Measurements from ENCODE around the gene NDE1.
"Not testable (repeated sequence)": the region's sequence is repeated elsewhere in the genome, so short reads cannot be mapped to it uniquely, and the experiment has no call there.

Gene NDE1, protein sequence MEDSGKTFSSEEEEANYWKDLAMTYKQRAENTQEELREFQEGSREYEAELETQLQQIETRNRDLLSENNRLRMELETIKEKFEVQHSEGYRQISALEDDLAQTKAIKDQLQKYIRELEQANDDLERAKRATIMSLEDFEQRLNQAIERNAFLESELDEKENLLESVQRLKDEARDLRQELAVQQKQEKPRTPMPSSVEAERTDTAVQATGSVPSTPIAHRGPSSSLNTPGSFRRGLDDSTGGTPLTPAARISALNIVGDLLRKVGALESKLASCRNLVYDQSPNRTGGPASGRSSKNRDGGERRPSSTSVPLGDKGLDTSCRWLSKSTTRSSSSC

DNA sequence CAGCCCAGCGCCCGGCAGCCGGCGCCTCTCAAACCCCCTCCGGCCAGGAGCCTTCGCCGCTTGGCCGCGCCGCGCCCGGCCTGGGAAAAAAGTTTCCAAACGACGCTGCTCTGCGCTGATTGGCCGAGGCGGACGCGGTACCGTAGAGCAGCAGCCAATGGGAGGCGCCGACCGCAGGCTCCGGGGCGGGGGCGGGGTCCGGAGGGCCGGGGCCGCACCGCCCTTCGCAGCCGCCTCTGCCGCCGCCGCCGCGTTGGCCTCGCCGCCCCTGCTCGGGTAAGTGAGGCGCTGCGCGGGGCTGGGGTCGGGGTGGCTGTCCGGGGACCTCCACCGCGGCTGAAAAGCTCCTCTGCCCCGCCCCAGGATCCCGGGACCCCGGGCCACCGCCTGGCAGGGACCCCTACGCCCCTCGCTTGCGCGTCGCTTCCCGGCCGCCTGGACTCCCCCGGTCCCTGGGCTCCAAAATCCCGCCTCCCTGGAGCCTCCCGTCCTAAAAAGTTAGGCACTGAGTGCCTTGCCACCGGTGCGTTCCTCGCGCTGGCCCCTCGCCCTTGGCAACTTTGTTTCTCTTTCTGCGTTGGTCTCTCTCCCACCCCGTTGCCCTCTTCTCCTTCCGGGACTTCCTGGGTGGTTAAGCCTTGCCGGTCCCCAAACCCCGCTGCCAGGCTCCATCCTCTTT, at the start of gene NDE1:
TSS of gene NDE1 (plus strand) at position 227 of the 679 bp plus-strand sequence. CDS start 14,534 bp downstream, outside the sequence.
- DNase-seq = peak; percentile 23 to 81

DNA sequence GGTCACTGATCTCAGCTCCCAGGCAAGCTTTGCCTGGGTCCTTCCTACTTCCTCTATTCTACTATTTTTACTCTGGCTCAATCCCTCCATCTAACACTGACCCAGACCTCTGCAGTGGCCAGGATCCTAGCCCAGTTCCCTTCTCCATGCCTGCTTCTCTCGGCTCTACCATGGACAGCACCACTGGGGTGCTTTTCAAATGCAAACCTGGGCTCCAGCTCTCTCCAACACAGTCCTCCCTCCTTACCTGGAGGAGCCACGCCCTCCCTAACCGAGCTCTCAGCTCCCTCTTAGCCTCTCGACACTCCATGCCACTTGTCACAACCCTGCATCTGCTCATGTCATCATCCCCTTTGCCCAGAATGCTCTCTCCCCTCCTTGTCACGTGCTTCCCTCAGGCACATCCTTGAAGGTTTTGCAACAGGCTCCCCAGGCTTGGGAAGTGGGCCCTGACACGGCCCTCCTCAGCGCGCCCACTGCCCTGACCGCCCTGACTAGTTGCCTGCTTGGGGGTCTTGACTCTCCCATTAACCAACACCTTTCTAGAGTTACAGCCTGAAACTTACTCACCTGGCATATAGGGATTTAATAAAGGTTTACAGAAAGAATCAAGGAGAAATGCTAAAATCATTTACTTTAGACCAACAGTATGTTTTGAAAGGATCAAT, 48.7 kb upstream of the NDE1 start:
- DNase-seq = peak in 1 of 2 experiments; percentile 40

DNA sequence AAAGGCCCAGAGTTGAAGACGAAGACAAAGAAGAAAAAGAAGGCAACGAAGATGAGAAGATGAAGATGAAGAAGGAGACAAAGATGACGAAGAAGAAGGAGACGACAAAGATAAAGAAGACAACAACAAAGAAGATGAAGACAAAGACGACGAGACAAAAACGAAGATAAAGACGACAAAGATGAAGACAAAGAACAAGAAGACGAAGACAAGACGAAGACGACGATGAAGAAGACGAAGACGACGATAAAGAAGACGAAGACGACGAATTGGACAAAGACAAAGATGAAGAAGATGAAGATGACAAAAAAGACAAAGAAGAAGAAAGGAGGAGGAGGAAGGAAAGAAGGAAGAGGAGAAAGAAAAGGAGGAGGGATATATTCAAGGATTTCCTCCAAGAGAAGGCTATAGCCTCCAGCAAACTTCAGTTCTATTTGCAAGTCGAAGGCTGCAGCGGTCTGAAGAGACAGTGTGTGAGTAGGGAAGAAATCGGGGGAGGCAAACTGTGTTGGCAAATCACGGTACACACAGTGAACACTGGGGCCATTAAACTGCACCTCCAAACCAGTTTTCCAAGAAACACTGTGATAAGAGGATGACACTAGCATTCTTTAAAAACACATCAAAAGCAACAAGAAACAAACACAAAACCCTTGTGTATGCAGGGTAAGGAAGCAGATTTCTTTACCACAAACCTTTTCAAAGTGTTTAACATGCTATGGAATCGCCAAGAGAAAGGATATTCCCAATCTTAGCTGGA, 47.6 kb upstream of the NDE1 start:
- no peak for DNase-seq

DNA sequence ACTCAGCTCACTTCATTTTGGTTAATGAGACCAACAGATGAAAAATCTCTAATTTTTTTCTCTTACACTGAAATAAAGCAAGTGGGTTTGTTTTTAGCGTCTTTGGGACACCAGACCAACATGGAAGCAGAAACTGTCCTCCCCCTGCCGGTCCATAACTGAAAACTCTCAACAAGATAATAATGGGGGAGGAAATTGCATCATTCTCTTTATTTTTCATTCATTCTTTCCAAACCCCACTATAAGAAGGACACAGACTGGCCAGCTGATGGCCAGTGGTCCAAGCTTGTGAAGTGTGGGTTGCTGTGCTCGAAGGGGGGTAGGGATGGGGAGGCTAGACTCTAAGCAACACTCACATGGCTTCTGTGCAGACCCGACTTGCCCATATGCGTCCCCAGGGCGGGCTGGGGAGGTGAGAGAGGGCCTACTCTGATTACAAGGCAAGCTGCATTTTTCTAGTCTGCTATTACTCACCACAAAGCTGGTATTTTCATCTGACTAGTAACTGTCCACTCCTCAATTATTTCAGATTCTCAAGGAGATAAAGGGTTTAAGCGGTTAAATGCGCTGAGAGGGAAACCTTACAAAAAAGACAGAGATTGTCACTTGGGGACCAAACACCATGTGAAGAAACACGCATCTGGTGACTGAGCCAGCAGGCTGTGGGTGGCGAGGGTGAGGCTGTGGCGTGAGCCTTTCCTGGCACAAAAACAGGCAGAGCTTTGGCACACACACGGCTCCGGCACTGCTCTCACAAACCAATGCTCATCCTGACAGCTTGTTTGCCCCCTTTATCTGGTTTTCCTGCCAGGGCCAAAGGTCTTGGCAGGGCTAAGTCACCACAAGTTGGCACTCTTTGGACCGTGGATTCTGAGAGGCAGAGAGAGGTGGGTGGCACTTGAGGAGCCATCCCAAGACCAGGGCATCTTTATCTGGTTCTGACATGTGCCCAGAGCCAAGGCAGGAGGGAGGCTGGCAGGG, 45.3 kb upstream of the NDE1 start:
- DNase-seq = no peak

DNA sequence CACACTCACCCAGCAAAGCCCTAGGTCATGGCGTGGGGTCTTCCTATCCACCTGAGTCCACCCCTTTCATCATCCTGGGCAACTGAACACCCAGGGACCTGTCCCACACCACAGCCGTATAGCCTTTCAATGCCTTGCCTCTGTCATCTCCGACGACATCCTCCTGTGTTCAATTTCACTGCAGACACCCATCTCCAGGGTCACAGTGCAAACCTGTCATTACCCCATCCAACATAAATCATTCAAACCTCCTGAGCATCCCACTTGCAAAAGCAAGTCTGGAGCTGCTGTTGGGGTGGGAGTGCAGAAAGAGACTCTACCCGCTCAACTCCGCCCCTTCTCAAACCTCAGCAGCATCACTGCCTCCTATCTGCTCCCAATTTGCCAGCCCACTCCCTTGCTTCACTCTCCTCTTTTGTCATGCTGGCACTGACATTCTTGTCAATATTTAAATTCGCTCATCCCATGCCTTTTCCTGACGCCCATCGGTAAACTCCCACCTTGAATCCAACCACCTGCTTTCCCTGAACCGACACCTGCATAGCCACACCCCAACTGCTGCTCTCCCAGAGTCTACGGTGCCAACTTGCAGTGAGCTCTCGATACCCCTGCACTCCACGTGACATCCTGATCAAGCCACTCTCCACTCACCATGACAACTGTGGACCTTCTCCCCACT, 44.1 kb upstream of the NDE1 start:
- DNase-seq = no peak

DNA sequence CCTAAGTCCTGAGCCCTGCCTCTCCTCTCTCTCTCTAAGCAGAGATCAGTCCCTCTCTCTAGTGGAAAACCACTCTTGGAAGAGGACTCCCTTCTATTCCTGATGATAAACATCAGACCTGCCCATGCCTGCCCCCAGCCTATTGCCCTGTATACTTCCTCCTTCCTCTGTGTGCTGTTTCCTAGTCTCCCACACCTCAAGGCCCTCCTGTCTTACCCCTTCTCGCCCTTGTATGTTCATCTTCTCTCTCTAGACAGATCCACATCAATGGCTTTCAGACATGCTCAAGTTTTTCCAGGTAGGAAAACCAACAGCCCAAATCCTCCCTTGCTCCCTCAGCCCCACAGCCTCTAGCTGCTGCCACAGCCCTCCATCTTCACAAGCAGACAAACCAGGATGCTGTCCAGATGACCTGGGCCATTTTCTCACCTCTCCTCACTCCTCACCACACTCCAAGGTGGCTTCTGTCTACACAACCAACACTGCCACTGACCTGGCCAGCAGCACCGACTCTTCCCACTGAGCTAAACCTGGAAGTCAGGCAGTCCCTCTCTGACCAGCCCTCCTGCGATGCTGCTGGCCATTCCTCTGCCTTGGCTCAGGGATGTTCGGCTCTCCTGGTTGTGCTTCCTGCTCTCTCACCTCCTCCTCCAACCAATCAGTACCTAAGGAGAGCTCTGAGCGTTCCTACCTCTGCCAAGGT, 43.4 kb upstream of the NDE1 start:
- no peak for DNase-seq

DNA sequence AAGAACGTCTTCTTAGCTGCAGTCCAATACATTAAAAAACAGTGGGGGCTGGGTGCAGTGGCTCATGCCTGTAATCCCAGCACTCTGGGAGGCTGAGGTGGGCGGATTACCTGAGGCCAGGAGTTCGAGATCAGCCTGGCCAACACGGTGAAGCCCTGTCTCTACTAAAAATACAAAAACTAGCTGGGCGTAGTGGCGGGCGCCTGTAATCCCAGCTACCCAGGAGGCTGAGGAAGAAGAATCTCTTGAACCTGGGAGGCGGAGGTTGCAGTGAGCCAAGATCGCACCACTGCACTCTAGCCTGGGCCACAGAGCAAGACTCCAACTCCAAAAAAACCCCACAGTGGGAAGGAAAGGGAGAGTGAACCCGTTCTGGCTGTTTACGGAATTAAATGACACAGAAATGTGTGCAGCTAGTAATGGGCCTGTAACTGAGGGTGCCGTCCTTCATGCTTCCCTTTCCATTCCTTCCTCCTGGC, 42.8 kb upstream of the NDE1 start:
- not testable (repeated sequence) for DNase-seq

DNA sequence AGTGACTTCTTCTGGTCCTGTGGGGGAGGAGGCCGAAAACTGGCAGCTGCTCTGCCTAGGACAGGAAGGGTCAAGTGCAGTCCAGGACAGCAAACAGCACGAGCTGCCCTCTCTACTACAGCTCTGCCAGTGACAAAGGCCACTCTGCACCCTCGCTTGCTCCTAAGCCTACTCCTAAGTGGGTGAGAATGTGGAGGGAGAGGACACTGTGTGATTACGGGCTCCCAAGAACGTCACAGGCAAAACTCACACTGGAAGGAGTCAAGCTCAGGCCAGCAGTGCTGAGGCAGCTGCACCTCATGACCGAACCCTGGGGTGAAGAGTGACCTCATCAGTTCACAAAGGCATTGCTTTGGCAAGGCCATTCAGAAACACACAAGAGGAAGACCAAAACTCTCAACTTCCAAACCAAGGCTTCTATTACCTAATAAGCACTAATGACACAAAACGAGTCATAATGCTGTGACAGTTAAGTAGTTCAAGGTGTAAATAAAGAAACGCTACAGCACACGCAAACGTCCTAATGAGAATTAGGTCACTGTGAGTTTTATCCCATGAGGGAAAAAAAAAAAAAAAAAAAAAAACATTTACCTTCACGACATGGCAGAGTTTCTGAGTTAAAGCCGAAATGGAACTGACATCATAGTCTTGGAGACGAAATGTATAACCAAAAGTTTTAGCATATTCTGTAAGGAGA, 42.2 kb upstream of the NDE1 start:
- no peak for DNase-seq

DNA sequence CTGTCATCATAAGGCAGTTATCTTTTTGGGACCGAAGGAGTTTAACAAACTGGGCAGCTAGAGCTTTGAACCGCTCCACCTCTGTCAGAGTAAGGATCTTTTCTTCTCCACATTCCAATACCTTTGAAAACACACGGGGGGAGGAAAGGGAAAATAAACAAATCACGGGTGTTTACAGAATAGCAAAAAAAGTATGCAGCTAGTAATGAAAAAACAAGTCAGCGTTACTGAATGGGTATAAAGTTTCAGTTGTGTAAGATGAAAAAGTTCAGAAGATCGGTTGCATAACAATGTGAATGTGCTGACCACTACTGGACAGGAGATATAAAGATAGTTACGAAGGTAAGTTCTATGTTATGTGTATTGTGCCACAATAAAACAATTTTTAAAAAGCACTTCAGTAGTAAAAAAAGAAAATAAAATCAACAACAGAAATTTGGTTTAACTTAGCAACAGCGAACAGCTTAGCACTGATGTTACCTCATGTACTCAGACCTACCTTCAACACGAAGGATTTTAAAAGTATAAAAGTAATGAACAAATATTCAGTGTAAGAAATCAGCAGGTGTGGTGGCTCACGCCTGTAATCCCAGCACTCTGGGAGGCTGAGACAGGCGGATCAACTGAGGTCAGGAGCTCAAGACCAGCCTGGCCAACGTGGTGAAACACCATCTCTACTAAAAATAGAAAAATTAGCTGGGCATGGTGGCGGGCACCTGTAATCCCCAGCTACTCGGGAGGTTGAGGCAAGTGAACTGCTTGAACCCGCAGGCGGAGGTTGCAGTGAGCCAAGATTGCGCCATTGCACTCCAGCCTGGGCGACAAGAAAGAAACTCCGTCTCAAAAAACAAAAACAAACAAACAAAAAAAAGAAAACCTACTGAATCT, 41.4 kb upstream of the NDE1 start:
- DNase-seq = no peak

DNA sequence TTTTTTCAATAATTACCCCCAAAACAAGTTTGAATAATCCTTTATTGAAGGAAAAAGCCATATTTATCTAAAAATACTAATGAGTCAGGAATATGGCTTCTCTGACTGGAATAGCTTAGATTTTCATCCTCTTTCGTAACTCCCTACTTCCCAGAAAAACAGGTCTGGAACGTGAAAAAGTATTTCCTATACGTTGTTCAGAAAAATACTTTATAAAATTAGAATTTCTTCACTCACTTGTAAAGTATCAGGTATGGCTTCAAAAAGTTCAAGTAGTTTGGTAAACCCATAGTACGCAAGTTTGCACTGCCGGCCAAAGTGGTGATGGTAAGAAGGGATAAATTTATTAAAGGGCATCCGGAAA, 40.8 kb upstream of the NDE1 start:
- no peak for DNase-seq

DNA sequence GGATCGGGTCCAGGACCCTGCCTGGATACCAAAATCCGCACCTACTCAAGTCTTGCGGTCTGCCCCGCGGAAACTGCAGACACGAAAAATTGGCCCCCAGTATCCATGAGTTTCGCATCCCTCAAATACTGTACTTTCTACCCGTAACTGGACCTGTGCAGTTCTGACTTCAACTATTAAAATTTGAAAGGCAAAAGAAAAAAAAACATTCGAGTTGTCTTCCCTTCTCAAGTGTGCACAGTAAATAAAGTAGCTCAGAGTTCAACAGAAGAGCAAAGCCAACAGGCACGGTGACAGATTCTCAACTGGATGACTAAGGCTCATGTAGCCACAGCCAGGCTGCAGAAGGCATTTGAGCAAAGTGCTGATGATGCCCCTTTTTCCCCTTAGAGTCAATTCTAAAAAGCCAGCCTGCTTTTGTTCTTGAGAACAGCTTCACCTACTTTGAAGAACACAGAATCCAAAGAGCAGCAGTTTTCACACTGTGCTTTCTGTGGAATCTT, 39.6 kb upstream of the NDE1 start:
- DNase-seq = no peak

DNA sequence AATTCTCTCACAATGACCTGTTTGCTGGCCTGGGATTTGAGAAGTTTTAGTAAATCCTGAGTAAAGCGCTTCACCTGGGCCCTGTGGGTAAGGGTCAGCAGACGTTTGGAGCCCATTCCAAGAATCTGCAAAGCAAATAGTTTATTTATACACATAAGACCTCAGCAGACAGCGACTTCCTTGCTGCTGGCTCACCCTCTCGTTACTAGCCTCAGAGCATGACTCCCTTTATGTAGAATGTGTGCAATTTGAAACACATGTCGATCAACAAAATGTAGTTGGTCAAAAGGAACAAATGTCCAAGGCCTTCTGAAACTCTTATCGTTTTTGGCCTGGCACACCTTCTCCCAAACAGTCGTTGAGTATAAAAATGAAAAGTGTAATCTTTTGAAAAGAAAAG, 38.4 kb upstream of the NDE1 start:
- no peak for DNase-seq

DNA sequence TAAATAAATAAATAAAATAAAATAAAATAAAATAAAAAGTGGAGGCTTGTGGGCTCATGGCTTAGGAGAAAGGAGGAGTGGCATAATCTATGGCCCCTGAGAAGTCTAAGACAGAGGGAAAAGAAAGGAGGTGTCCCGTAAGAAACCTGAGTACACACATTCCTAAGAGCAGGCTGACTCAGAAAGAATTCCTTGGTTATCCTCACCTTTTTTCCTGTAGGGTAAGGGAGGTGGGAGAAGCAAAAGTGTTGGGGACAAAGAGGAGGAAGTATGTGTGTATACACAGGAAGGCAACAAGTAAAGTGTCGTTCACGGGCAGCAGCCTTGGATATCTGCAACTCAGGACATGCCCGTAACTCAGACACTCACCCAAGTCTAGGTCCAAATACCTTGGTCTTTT, 36.4 kb upstream of the NDE1 start:
- DNase-seq = no peak

DNA sequence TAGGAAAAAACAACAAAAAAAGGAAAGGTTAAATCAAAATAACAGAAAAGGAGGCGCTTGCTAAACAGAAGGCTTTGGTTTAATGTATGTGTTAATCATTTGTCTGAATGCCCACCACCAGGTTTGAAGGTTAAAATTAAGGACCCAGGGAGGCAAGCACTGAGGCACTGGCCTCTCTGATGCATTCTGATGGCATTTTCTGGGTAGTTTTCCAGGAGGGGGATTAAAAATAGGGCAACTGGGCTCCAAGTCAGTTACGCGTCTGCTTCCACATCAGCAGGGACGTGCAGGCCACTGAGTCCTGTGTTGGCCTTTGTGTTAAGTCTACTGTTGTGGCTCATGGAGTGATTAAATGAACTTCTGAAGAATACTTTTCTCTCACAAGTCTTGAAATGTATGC, 34.0 kb upstream of the NDE1 start:
- DNase-seq = no peak

DNA sequence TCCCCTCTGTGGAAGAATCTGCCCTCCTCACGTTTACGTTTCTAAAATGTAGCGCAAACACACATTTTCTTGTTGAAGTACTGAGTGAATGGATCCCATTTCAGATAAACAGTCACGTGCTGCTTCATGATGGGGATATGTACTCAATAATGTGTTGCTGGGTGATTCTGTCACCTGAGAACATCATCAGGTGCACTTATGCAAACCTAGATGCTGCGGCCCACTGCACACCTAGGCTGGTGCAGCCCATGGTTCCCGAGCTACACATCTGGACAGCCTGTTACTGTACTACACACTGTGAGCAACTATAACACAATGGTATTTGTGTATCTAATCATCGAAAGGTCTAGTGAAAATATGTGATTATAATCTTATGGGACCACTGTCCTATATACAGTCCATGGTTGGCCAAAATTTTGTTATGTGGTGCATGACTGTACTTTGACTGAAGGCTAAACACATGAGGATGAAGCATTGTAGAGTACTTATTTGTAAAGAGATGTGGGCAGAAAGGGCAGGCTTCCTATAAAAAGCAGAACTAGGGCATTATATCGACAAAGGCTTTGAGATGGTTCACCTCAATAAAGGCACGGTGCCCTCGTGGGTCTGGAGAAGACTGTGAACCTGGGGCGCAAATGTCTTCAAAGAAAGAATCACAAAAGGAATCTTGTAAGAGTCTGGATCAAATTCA, 33.4 kb upstream of the NDE1 start:
- DNase-seq = no peak

DNA sequence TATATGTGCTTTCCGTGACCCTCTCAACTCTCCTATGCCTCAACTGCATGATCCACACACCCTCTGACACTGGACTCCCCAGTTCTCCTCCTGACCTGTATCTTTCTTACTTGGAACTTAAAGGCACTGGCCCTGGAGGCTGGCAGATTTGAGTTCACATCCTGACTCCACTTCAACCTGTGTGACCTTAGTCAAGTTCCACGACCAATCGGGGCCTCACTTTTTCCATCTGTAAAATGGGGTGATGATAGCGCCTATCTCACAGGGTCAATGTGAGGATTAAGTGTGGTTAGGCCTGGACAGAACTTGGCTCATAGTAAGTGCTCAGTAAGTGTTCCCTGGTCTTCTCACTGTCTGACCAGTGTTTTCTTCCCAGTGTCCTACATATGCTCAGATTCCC, 32.1 kb upstream of the NDE1 start:
- no peak for DNase-seq

DNA sequence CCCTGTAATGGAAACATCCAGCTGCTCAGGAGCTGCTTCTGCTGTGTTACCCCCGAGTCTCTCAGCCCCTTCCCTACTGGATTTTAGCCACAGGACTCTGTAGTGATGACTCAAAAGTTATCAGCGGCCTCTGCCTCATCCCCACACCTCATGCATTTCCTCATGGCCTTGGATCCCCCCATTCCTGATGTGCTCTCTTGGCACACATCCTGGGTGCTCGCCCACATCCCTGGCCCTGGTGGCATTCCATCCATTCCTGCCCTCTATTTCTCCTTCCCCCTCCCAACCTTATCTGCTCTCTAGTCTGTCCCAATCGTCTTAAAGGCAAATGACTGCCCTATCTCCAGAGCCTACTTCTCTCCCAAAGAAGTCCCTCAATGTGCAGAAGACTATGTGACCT, 31.7 kb upstream of the NDE1 start:
- no peak for DNase-seq

DNA sequence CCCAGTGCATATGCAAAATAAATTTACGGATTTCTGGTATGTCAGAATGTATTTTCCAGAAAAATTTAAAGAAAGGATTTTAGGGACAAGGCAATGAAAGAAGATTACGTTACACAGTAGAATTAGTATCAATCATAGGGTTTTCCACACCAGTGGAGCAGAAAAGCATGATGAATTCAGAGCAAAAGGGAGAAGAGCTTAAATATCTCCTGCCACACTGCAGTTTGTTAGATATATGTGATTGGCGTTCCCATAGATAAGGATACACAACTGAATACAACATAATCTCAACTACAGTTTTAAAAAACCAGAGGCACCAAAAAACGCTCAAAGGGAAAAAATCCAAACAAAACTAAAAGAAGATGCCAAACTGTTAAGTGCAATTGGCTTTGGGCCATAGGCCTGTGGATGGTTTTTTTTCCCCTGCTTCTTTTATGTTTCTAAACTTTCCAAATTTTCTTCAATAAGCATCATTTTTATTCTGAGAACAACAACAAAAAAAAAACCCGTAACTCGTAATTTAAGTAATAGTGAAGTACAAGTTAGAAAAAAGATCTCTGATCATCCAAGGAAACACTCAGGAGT, 29.3 kb upstream of the NDE1 start:
- DNase-seq = no peak

All from NCI-H187 (cell line).